Kasumi-1 (cell line): ENCODE measurements around the gene WNT6.

Experiments
- DNase-seq, 2 experiments: peaks; one replicate each; lab custom pipeline; 2025; lab: John Stamatoyannopoulos, UW

Gene WNT6

GRCh38 chr2:218859556-218859987 is at the start of gene WNT6:
TSS of gene WNT6 (plus strand) at chr2:218859805. CDS start at chr2:218860038, 233 bp downstream.
- no peak for DNase-seq

GRCh38 chr2:218810256-218810655 is 49.3 kb upstream of the WNT6 start:
- no peak for DNase-seq

- DNase-seq = no peak
Measured at GRCh38 chr2:218811382-218811781, 48.2 kb upstream of the WNT6 start.

- DNase-seq = no peak
Measured at GRCh38 chr2:218812096-218812815, 47.3 kb upstream of the WNT6 start.

GRCh38 chr2:218812861-218813260 is 46.7 kb upstream of the WNT6 start:
- no peak for DNase-seq

- DNase-seq = no peak
Measured at GRCh38 chr2:218813771-218814460, 45.7 kb upstream of the WNT6 start.

- DNase-seq = no peak
Measured at GRCh38 chr2:218814540-218815243, 44.9 kb upstream of the WNT6 start.

- DNase-seq = no peak
Measured at GRCh38 chr2:218815244-218815637, 44.4 kb upstream of the WNT6 start.

GRCh38 chr2:218815649-218816048 is 44.0 kb upstream of the WNT6 start:
- DNase-seq = no peak

- no peak for DNase-seq
Measured at GRCh38 chr2:218816561-218817011, 43.0 kb upstream of the WNT6 start.

GRCh38 chr2:218819093-218819492 is 40.5 kb upstream of the WNT6 start:
- DNase-seq = no peak

- no peak for DNase-seq
Measured at GRCh38 chr2:218820746-218821369, 38.7 kb upstream of the WNT6 start.

- no peak for DNase-seq
Measured at GRCh38 chr2:218821605-218822211, 37.9 kb upstream of the WNT6 start.

GRCh38 chr2:218822622-218823021 is 37.0 kb upstream of the WNT6 start:
- no peak for DNase-seq

- no peak for DNase-seq
Measured at GRCh38 chr2:218823196-218823855, 36.3 kb upstream of the WNT6 start.

GRCh38 chr2:218824004-218824403 is 35.6 kb upstream of the WNT6 start:
- DNase-seq = no peak

GRCh38 chr2:218826791-218827190 is 32.8 kb upstream of the WNT6 start:
- no peak for DNase-seq

GRCh38 chr2:218827701-218828476 is 31.7 kb upstream of the WNT6 start:
- no peak for DNase-seq

- no peak for DNase-seq
Measured at GRCh38 chr2:218828477-218828778, 31.2 kb upstream of the WNT6 start.

- DNase-seq = no peak
Measured at GRCh38 chr2:218829868-218830451, 29.6 kb upstream of the WNT6 start.
